HG03066 (cell line): Measurements from ENCODE around the gene RTN4RL2.
A peak's percentile ranks its signal among the peaks of the same experiment; 100 is the strongest.

ENCODE experiments used
- ATAC-seq: cut with Tn5 transposase; IDR thresholded peaks from one replicate; pipeline ENCODE4 v1.9.1; 2021; ENCODE audit warnings: low read depth; ENCODE audit not compliant: unreplicated experiment

RTN4RL2 gene

GRCh38 chr11:57477507-57478189, 17.3 kb downstream of the RTN4RL2 start:
- no peak for ATAC-seq

- no peak for ATAC-seq
Observed at GRCh38 chr11:57479021-57479663, 18.8 kb downstream of the RTN4RL2 start.

GRCh38 chr11:57479911-57480310, 19.6 kb downstream of the RTN4RL2 start:
- ATAC-seq: no peak

- ATAC-seq: no peak
Observed at GRCh38 chr11:57480409-57481137, 20.2 kb downstream of the RTN4RL2 start.

- no peak for ATAC-seq
Observed at GRCh38 chr11:57481315-57481714, 21.0 kb downstream of the RTN4RL2 start.

GRCh38 chr11:57481915-57482781, 21.8 kb downstream of the RTN4RL2 start:
- ATAC-seq: no peak

- ATAC-seq: no peak
Observed at GRCh38 chr11:57482782-57483561, 22.6 kb downstream of the RTN4RL2 start.

GRCh38 chr11:57483562-57483918, 23.2 kb downstream of the RTN4RL2 start:
- no peak for ATAC-seq

GRCh38 chr11:57484141-57484710, 23.9 kb downstream of the RTN4RL2 start:
- peak; percentile 56 for ATAC-seq

GRCh38 chr11:57485217-57485990, 25.1 kb downstream of the RTN4RL2 start:
- ATAC-seq: no peak

GRCh38 chr11:57487021-57487778, 26.9 kb downstream of the RTN4RL2 start:
- ATAC-seq: no peak

GRCh38 chr11:57487920-57488659, 27.8 kb downstream of the RTN4RL2 start:
- ATAC-seq: no peak

- ATAC-seq: no peak
Observed at GRCh38 chr11:57490456-57491248, 30.3 kb downstream of the RTN4RL2 start.

- ATAC-seq: no peak
Observed at GRCh38 chr11:57491371-57492061, 31.2 kb downstream of the RTN4RL2 start.

- ATAC-seq: peak; percentile 58
Observed at GRCh38 chr11:57493507-57494503, 33.5 kb downstream of the RTN4RL2 start.
